Duodenal mucosa (tissue), 2 donors: ENCODE data around the gene OLFML2A.
"Not testable (repeated sequence)": the region's sequence is repeated elsewhere in the genome, so short reads cannot be mapped to it uniquely, and the experiment has no call there.

Source experiments
- H3K27ac ChIP-seq: one replicate; pipeline ENCODE4 v1.7.0; 2013; ENCODE audit warnings: low read depth, low read length
- H3K27me3 ChIP-seq, 2 donors: one replicate each; pipeline ENCODE4 v1.7.0; 2013; ENCODE audit warnings: low read length in 2 of 2, control low read depth in 1 of 2; ENCODE audit not compliant: insufficient read depth in 2 of 2, control insufficient read depth in 1 of 2
- H3K36me3 ChIP-seq, 2 donors: one replicate each; pipeline ENCODE4 v1.7.0; 2013; ENCODE audit warnings: low read length in 2 of 2, control low read depth in 1 of 2; ENCODE audit not compliant: insufficient read depth in 2 of 2, control insufficient read depth in 1 of 2
- H3K4me1 ChIP-seq, 2 donors: one replicate each; pipeline ENCODE4 v1.7.0; 2013; ENCODE audit warnings: low read length in 2 of 2, control low read depth in 1 of 2; ENCODE audit not compliant: insufficient read depth in 2 of 2, control insufficient read depth in 1 of 2
- H3K4me3 ChIP-seq, 2 donors: one replicate each; pipeline ENCODE4 v1.7.0; 2013; ENCODE audit warnings: low read length in 2 of 2, low read depth in 1 of 2
- H3K9ac ChIP-seq, 2 donors: one replicate each; pipeline ENCODE4 v1.7.0; 2013; ENCODE audit warnings: low read length in 2 of 2, low read depth in 1 of 2
- H3K9me3 ChIP-seq, 2 donors: one replicate each; pipeline ENCODE4 v1.7.0; 2013; ENCODE audit warnings: low read length in 2 of 2, control low read depth in 1 of 2; ENCODE audit not compliant: control insufficient read depth in 1 of 2

The OLFML2A gene

GRCh38 chr9:124818431-124819281 is 41.7 kb downstream of the OLFML2A start:
- Histone ChIP-seq H3K9me3 (no peaks in the 10 kb centered on the region), H3K27me3 (no peaks in the 10 kb centered on the region), H3K36me3 (no peaks in the 10 kb centered on the region), H3K4me1 (peaks cover 14 to 15% of the 10 kb centered on the region in 2 donors), H3K27ac (no peak overlapping the region), H3K4me3 (no peak overlapping the region), H3K9ac (no peak overlapping the region)

- Histone ChIP-seq H3K27me3 (no peaks in the 10 kb centered on the region), H3K27ac (no peak overlapping the region), H3K4me3 (no peak overlapping the region), H3K4me1 (peaks cover 14 to 15% of the 10 kb centered on the region in 2 donors), H3K9ac (no peak overlapping the region), H3K36me3 (no peaks in the 10 kb centered on the region), H3K9me3 (no peaks in the 10 kb centered on the region)
Observed at GRCh38 chr9:124820698-124821623, 44.0 kb downstream of the OLFML2A start.

DNA sequence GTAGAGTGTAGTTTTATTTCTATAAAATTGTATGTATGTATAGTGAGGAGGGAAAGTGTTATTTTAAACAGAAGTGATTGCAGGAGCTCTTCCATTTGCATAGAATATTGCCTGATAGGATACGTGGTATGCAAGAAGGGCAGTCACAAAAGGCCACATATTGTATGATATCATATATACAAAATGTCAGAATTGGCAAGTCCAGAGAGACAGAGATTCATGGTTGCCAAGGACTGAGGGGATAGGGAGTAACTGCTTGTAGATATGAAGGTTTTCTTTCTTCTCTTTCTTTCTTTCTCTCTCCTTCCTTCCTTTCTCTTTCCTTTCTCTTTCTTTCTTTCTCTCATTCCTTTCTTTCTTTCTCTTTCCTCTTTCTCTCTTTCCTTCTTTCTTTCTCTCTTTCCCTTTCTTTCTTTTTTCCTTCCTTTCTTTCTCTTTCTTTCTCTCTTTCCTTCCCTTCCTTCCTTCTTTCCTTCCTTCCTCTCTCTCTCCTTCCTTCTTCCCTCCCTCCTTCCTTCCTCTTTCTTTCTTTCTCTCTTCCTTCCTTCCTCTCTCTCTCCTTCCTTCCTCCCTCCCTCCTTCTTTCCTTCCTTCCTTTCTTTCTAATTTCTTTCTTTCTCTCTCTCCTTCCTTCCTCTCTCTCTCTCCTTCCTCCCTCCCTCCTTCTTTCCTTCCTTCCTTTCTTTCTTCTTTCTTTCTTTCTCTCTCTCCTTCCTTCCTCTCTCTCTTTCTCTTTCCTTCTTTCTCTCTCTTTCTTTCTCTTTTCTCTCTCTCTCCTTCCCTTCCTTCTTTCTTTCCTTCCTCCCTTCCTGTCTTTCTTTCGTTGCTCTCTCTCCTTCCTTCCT is 51.8 kb downstream of the OLFML2A start:
- H3K9ac ChIP-seq = no peak overlapping the region
- peaks cover 0 to 5% of the 10 kb centered on the region in 2 donors for H3K4me1 ChIP-seq
- no peak overlapping the region for H3K27ac ChIP-seq
- H3K4me3 ChIP-seq = no peak overlapping the region
- no peaks in the 10 kb centered on the region for H3K9me3 ChIP-seq
- no peaks in the 10 kb centered on the region for H3K36me3 ChIP-seq
- no peaks in the 10 kb centered on the region for H3K27me3 ChIP-seq

DNA sequence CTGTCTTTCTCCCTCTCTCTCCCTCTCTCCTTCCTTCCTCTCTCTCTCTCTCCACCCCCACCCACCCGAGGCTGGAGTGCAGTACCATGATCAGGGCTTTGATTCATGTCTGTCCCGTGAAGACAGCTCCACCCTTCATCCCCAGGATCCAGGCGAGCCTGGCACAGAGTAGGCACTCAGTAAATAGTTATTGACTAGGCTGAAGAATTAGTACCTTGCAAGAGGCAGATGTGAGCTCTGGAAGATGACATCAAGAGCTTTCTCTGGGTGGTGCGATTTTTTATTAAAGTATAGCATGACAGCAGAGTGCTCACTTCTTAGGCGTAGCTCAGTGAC is 52.4 kb downstream of the OLFML2A start:
- Histone ChIP-seq H3K27ac (no peak overlapping the region), H3K36me3 (no peaks in the 10 kb centered on the region), H3K4me1 (peaks cover under 1 to 6% of the 10 kb centered on the region in 2 donors), H3K27me3 (no peaks in the 10 kb centered on the region), H3K9ac (no peak overlapping the region), H3K4me3 (no peak overlapping the region), H3K9me3 (no peaks in the 10 kb centered on the region)

GRCh38 chr9:124830593-124830992 is 53.7 kb downstream of the OLFML2A start:
- Histone ChIP-seq H3K4me1 (peaks cover 13 to 19% of the 10 kb centered on the region in 2 donors), H3K36me3 (no peaks in the 10 kb centered on the region), H3K9me3 (no peaks in the 10 kb centered on the region), H3K27ac (no peak overlapping the region), H3K27me3 (no peaks in the 10 kb centered on the region), H3K4me3 (no peak overlapping the region), H3K9ac (no peak overlapping the region)

- Histone ChIP-seq H3K27ac (no peak overlapping the region), H3K9me3 (no peaks in the 10 kb centered on the region), H3K4me1 (peaks cover 14 to 19% of the 10 kb centered on the region in 2 donors), H3K36me3 (no peaks in the 10 kb centered on the region), H3K4me3 (no peak overlapping the region), H3K27me3 (no peaks in the 10 kb centered on the region), H3K9ac (no peak overlapping the region)
Observed at GRCh38 chr9:124831642-124832364, 54.9 kb downstream of the OLFML2A start.

- H3K27me3 ChIP-seq = no peaks in the 10 kb centered on the region
- peaks cover 14 to 19% of the 10 kb centered on the region in 2 donors for H3K4me1 ChIP-seq
- H3K4me3 ChIP-seq = no peak overlapping the region
- no peak overlapping the region for H3K9ac ChIP-seq
- no peak overlapping the region for H3K27ac ChIP-seq
- no peaks in the 10 kb centered on the region for H3K9me3 ChIP-seq
- no peaks in the 10 kb centered on the region for H3K36me3 ChIP-seq
Observed at GRCh38 chr9:124834591-124834990, 57.7 kb downstream of the OLFML2A start.

DNA sequence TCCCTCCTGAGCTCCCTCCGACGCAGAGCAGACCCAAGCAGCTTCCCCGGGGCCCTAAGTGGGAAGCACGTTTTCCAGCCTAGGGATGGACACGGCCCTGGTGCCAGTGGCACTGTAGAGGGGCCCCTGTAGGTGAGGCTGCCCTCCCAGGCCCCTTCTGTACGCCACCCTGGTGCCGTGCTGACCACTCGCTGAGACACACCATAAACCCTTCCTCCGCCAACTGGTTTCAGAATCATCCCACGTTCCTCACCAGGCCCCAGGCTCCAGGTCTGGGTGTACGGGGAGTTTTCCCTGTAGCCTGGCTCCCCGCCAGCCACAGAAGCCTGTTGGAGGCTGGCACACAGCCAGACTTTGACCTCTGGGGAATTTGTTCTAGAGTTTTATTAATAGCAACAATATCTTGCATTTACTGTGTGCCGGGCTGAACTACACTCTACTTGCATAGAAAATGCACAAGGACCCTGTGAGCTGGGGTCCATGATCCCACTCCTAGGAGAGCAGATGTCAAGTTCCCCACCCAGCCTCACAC is 58.2 kb downstream of the OLFML2A start:
- H3K4me3 ChIP-seq = no peak overlapping the region
- H3K36me3 ChIP-seq = no peaks in the 10 kb centered on the region
- H3K4me1 ChIP-seq = peaks cover 14 to 20% of the 10 kb centered on the region in 2 donors
- no peak overlapping the region for H3K27ac ChIP-seq
- no peaks in the 10 kb centered on the region for H3K27me3 ChIP-seq
- no peak overlapping the region for H3K9ac ChIP-seq
- H3K9me3 ChIP-seq = no peaks in the 10 kb centered on the region

DNA sequence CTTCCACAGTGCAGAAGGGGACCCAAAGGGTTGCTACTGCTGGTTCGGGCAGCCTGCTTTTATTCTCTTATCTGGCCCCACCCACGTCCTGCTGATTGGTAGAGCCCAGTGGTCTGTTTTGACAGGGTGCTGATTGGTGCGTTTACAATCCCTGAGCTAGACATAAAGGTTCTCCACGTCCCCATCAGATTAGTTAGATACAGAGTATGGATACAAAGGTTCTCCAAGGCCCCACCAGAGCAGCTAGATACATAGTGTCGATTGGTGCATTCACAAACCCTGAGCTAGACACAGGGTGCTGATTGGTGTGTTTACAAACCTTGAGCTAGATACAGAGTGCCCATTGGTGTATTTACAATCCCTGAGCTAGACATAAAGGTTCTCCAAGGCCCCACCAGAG is 61.2 kb downstream of the OLFML2A start:
- H3K9me3 ChIP-seq, H3K27ac ChIP-seq, H3K9ac ChIP-seq, H3K36me3 ChIP-seq, H3K27me3 ChIP-seq, H3K4me3 ChIP-seq: not testable (repeated sequence)
- H3K4me1 ChIP-seq = peaks cover 14 to 18% of the 10 kb centered on the region in 2 donors
